SU-DHL-6 (cell line): Measurements from ENCODE around the gene PROSER1.

Experiments
- H2AFZ ChIP-seq: fragments of 200-600 bp; sonication (generic); 2 replicates; pipeline ENCODE4 v1.6.1; 2014; ENCODE audit warnings: low read depth, mild to moderate bottlenecking, moderate library complexity, mixed read lengths, antibody characterized with exemption, low read length; ENCODE audit not compliant: severe bottlenecking
- H3F3A ChIP-seq: fragments of 200-600 bp; shearing (Covaris generic); 2 replicates; pipeline ENCODE4 v1.6.0; 2016; ENCODE audit warnings: antibody characterized with exemption, mild to moderate bottlenecking; ENCODE audit not compliant: insufficient read depth
- H3K27ac ChIP-seq: fragments of 200-600 bp; sonication (generic); 2 replicates; pipeline ENCODE4 v1.5.1; 2016; ENCODE audit warnings: low read depth, mild to moderate bottlenecking, low read length, moderate library complexity, mixed read lengths
- H3K27me3 ChIP-seq: fragments of 200-600 bp; sonication (generic), shearing (Covaris generic); 2 replicates; pipeline ENCODE4 v1.6.0; 2014; ENCODE audit warnings: mild to moderate bottlenecking, low read length
- H3K36me3 ChIP-seq: fragments of 200-600 bp; sonication (generic); 2 replicates; pipeline ENCODE4 v1.6.1; 2014; ENCODE audit warnings: mild to moderate bottlenecking, low read length, mixed read lengths
- H3K4me2 ChIP-seq: fragments of 300-600, 200-600 bp; shearing (Covaris generic), sonication (generic); 2 replicates; pipeline ENCODE4 v1.6.0; 2014; ENCODE audit warnings: low read length, low read depth, mild to moderate bottlenecking; ENCODE audit not compliant: poor library complexity, severe bottlenecking
- H3K4me3 ChIP-seq: fragments of 200-600 bp; sonication (generic); 2 replicates; pipeline ENCODE4 v1.5.1; 2014; ENCODE audit warnings: antibody characterized with exemption, low read length, mild to moderate bottlenecking, mixed read lengths; ENCODE audit not compliant: insufficient read depth, poor library complexity, severe bottlenecking
- H3K79me2 ChIP-seq: fragments of 200-600 bp; sonication (generic); 2 replicates; pipeline ENCODE4 v1.6.1; 2014; ENCODE audit warnings: mild to moderate bottlenecking, low read length, moderate library complexity; ENCODE audit not compliant: insufficient read depth
- H3K9ac ChIP-seq: fragments of 200-600 bp; sonication (generic); 2 replicates; pipeline ENCODE4 v1.7.0; 2014; ENCODE audit warnings: mild to moderate bottlenecking, low read length
- H3K9me2 ChIP-seq: fragments of 200-600 bp; sonication (generic); replicated peaks from 2 replicates; pipeline ENCODE4 v1.6.1; 2014; ENCODE audit warnings: low read length; ENCODE audit not compliant: insufficient read depth
- H3K9me3 ChIP-seq: fragments of 200-600 bp; sonication (generic); 2 replicates; pipeline ENCODE4 v1.6.1; 2014; ENCODE audit warnings: low read length, mixed read lengths; ENCODE audit not compliant: insufficient read depth
- H4K20me1 ChIP-seq: fragments of 200-600 bp; sonication (generic); 2 replicates; pipeline ENCODE4 v1.6.1; 2014; ENCODE audit warnings: low read depth, mild to moderate bottlenecking, antibody characterized with exemption, low read length, moderate library complexity, mixed read lengths
- EZH2phosphoT487 ChIP-seq: fragments of 200-600 bp; sonication (generic), shearing (Covaris generic); conservative IDR thresholded peaks from 2 replicates; pipeline ENCODE4 v1.6.1; 2018; ENCODE audit warnings: mild to moderate bottlenecking, antibody characterized with exemption, low read length, moderate library complexity, mixed read lengths
- TF ChIP-seq, protein P1 (sequence below): fragments of 200-600 bp; sonication (generic); IDR thresholded peaks from one replicate; pipeline ENCODE4 v1.5.1; 2017; ENCODE audit warnings: antibody characterized with exemption, mild to moderate bottlenecking, low read length, moderate library complexity; ENCODE audit not compliant: insufficient read depth, poor library complexity, severe bottlenecking

PROSER1 gene

DNA sequence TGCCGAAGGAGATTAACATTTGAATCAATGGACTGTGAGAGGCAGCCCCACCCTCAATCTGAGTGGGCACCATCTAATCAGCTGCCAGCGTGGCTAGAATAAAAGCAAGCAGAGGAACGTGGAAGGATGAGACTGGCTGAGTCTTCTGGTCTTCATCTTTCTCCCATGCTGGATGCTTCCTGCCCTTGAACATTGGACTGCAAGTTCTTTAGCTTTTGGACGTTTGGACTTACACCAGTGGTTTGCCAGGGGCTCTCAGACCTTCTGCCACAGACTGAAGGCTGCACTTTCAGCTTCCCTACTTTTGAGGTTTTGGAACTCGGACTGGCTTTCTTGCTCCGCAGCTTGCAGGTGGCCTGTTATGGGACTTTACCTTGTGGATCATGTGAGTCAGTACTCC is 15.1 kb upstream of the PROSER1 start:
- Histone ChIP-seq H3K27me3 (no peaks in the 10 kb centered on the region), H3K4me3 (no peak overlapping the region), H4K20me1 (no peaks in the 10 kb centered on the region), H3K9me3 (no peaks in the 10 kb centered on the region), H3K79me2 (no peaks in the 10 kb centered on the region), H3K9ac (no peak overlapping the region), H3K27ac (no peak overlapping the region), H3K4me2 (no peak overlapping the region), H2AFZ (no peak overlapping the region), H3F3A (no peaks in the 10 kb centered on the region), H3K9me2 (no peaks in the 10 kb centered on the region), H3K36me3 (no peaks in the 10 kb centered on the region)
- TF ChIP-seq, protein P1, sequence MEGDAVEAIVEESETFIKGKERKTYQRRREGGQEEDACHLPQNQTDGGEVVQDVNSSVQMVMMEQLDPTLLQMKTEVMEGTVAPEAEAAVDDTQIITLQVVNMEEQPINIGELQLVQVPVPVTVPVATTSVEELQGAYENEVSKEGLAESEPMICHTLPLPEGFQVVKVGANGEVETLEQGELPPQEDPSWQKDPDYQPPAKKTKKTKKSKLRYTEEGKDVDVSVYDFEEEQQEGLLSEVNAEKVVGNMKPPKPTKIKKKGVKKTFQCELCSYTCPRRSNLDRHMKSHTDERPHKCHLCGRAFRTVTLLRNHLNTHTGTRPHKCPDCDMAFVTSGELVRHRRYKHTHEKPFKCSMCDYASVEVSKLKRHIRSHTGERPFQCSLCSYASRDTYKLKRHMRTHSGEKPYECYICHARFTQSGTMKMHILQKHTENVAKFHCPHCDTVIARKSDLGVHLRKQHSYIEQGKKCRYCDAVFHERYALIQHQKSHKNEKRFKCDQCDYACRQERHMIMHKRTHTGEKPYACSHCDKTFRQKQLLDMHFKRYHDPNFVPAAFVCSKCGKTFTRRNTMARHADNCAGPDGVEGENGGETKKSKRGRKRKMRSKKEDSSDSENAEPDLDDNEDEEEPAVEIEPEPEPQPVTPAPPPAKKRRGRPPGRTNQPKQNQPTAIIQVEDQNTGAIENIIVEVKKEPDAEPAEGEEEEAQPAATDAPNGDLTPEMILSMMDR, result no peak

DNA sequence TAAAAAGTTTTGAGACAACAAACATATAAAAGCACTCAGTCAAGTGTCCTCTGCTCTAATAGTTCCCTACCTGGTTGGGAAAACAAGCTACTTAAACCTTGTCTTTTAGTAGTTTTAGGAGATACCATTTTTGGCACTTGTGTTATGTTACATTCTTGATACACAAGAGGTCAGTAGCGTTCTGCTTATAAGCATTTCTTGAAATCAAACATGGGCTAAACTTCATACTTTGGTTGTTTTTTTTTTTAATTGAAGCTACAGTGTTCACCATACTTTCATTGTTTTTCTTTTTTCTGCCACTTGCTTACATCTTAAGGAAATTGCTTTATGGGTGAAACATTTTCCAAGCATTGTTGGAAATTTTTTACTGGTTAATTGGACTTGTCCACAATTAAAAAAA is 13.3 kb upstream of the PROSER1 start:
- H3K4me3 ChIP-seq, result no peak overlapping the region
- no peaks in the 10 kb centered on the region for H3K36me3 ChIP-seq
- no peaks in the 10 kb centered on the region for H3K79me2 ChIP-seq
- H3K27ac ChIP-seq, result no peak overlapping the region
- no peaks in the 10 kb centered on the region for H3K27me3 ChIP-seq
- H3K9me3 ChIP-seq, result no peaks in the 10 kb centered on the region
- no peaks in the 10 kb centered on the region for H4K20me1 ChIP-seq
- no peak overlapping the region for H3K9ac ChIP-seq
- H3K9me2 ChIP-seq, result no peaks in the 10 kb centered on the region
- H3F3A ChIP-seq, result no peaks in the 10 kb centered on the region
- TF ChIP-seq, protein P1, result no peak
- no peak for TF ChIP-seq EZH2phosphoT487
- no peak overlapping the region for H2AFZ ChIP-seq
- H3K4me2 ChIP-seq, result no peak overlapping the region

DNA sequence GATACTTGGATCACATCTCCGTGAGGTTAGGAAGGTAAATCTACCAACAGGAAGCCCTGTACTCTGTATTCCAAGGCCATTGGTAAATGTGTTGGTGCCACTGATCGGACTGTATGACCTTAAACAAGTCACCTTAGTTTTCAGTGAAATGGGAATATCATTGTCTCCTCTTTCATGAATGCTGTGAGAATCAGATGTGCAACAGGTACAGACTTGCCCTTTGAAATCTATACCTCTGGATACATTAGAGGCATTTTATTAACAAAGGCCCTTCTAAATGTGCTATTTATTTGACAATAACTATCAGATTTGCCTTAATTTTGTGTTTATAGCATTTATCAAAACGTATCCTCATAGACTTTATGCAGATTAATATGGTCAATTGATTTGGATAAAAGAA is 11.4 kb upstream of the PROSER1 start:
- Histone ChIP-seq H3K27me3 (no peaks in the 10 kb centered on the region), H3F3A (no peaks in the 10 kb centered on the region), H3K9ac (no peak overlapping the region), H2AFZ (no peak overlapping the region), H3K79me2 (no peaks in the 10 kb centered on the region), H3K36me3 (0 out of 2 replicates have a peak, but pooled peaks cover 3% of the 10 kb centered on the region), H4K20me1 (no peaks in the 10 kb centered on the region), H3K27ac (no peak overlapping the region), H3K4me3 (no peak overlapping the region), H3K9me3 (no peaks in the 10 kb centered on the region), H3K4me2 (no peak overlapping the region), H3K9me2 (no peaks in the 10 kb centered on the region)
- no peak for TF ChIP-seq EZH2phosphoT487
- TF ChIP-seq, protein P1, result no peak

DNA sequence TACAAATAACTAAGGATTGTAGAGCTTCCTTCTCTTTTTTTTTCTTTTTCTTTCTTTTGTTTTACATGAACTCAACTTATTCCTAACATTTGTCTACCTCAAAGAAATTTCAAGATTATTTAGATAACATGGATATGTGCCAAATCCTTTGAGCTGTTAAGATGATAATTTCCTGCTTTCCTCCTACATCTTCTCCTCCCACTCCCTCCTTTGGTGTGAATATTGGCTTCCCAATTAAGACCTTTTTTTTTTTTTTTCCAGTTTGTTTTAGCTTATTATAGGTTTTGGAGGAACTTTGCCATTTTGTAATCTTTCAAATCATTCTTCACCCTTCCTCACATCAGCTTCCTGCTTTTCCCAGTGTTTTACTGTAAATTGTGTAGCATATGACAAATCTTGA is 10.9 kb upstream of the PROSER1 start:
- H3K27me3 ChIP-seq, result no peaks in the 10 kb centered on the region
- H3K9me3 ChIP-seq, result no peaks in the 10 kb centered on the region
- H3K4me2 ChIP-seq, result no peak overlapping the region
- no peak overlapping the region for H2AFZ ChIP-seq
- H3K9ac ChIP-seq, result no peak overlapping the region
- no peaks in the 10 kb centered on the region for H3K9me2 ChIP-seq
- no peaks in the 10 kb centered on the region for H3F3A ChIP-seq
- no peaks in the 10 kb centered on the region for H3K79me2 ChIP-seq
- no peak overlapping the region for H3K27ac ChIP-seq
- TF ChIP-seq EZH2phosphoT487, result no peak
- TF ChIP-seq, protein P1, result no peak
- 0 out of 2 replicates have a peak, but pooled peaks cover 3% of the 10 kb centered on the region for H3K36me3 ChIP-seq
- no peak overlapping the region for H3K4me3 ChIP-seq
- no peaks in the 10 kb centered on the region for H4K20me1 ChIP-seq
